Neuron (in vitro differentiated cells): ENCODE results near the gene EPB41.
"Not testable (repeated sequence)": the region's sequence is repeated elsewhere in the genome, so short reads cannot be mapped to it uniquely, and the experiment has no call there.

Experiments used
- H2AFZ ChIP-seq: one replicate; pipeline ENCODE4 v1.6.1; 2013; ENCODE audit warnings: low read depth, mild to moderate bottlenecking, inconsistent platforms, low read length, moderate library complexity
- H3K27me3 ChIP-seq: one replicate; pipeline ENCODE4 v1.6.1; 2013; ENCODE audit warnings: low read length; ENCODE audit not compliant: insufficient read depth
- H3K36me3 ChIP-seq: one replicate; pipeline ENCODE4 v1.6.1; 2013; ENCODE audit warnings: low read length; ENCODE audit not compliant: insufficient read depth
- H3K4me1 ChIP-seq: one replicate; pipeline ENCODE4 v1.6.1; 2013; ENCODE audit warnings: low read length; ENCODE audit not compliant: insufficient read depth
- H3K4me3 ChIP-seq: 2 replicates; pipeline ENCODE4 v1.5.1; 2013; ENCODE audit warnings: mild to moderate bottlenecking, low read length, moderate library complexity
- H3K9me3 ChIP-seq: one replicate; pipeline ENCODE4 v1.6.1; 2013; ENCODE audit warnings: low read length

The EPB41 gene

DNA sequence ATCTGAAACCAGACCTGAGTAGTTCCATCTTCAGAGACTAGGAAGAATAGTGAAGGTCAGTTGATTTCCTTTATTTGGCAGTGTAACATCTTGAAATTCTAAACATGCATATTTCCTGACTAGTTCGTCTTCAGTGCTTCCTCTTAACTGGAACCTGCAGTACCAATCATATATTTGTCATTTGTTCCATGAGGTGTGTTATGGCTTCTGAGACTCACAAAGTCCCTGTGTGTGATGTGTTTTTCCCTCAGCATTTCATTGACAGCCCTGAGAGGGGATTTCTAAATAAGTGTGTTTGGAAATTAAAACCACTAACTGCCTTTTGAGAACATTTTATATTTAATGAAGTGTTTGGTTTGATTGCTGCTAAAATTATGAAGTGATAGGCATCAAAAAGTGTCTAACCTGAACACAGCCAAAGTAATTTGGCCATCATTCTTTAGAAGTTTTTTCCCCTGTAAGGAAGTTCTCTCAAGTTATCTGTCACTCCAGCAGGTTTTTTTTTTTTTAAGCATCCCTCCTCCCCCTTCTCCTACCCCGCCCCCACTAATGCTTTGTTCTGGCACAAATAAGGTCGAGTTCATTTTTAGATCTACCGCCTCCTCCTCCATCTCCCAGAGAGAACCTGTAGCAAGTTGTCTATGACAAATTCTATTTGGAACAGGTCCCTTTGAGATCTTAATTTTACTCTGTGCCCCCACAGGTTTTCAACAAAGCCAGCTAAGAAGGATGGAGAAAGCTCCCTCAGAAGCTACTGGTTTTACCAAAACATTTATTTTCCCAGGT lies 148.0 kb downstream of the EPB41 start:
- H3K9me3 ChIP-seq: no peaks in the 10 kb centered on the region
- H3K4me3 ChIP-seq: no peak overlapping the region
- peaks cover 3% of the 10 kb centered on the region for H3K4me1 ChIP-seq
- H2AFZ ChIP-seq: no peak overlapping the region
- H3K27me3 ChIP-seq: no peaks in the 10 kb centered on the region
- peaks cover 25% of the 10 kb centered on the region for H3K36me3 ChIP-seq

DNA sequence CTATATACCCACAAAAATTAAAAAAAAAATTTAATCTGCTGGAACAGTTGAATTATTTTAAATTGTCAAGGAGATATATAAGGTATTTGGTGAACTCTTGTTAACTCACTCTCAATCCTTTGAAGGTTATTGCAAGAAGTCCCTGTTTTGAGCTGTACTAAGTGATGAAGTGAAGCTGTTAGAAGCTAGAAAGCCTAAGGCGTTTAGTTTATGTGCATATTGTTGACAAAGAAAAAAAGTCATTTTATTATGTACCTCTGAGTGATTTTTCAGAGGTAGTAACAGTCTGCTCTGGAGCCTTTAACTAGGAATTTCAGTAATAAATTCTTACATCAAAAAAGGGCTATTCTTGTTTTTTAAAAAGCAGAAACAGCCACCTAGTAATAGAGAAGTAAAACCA lies 149.7 kb downstream of the EPB41 start:
- H3K9me3 ChIP-seq: no peaks in the 10 kb centered on the region
- H2AFZ ChIP-seq: no peak overlapping the region
- peaks cover 35% of the 10 kb centered on the region for H3K36me3 ChIP-seq
- peaks cover 3% of the 10 kb centered on the region for H3K4me1 ChIP-seq
- no peaks in the 10 kb centered on the region for H3K27me3 ChIP-seq
- H3K4me3 ChIP-seq: no peak overlapping the region

DNA sequence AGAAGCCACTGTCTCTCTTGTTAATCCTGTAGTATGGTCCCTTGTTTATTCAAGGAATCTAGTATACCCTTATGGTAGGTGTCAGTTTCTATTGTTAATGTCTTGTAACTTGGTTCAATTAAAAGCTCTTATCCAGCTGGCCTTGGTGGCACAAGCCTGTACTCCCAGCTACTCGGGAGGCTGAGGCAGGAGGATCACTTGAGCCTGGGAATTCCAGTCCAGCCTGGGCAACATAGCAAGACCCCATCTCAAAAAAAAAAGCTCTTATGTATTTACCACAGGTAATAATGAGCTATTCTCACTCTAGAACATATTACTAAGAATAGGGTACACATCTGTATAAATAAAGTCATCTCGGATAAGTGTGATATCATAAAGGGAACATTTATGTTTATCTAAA lies 162.8 kb downstream of the EPB41 start:
- Histone ChIP-seq H3K36me3 (peaks cover 25% of the 10 kb centered on the region), H2AFZ (no peak overlapping the region), H3K9me3 (no peaks in the 10 kb centered on the region)

DNA sequence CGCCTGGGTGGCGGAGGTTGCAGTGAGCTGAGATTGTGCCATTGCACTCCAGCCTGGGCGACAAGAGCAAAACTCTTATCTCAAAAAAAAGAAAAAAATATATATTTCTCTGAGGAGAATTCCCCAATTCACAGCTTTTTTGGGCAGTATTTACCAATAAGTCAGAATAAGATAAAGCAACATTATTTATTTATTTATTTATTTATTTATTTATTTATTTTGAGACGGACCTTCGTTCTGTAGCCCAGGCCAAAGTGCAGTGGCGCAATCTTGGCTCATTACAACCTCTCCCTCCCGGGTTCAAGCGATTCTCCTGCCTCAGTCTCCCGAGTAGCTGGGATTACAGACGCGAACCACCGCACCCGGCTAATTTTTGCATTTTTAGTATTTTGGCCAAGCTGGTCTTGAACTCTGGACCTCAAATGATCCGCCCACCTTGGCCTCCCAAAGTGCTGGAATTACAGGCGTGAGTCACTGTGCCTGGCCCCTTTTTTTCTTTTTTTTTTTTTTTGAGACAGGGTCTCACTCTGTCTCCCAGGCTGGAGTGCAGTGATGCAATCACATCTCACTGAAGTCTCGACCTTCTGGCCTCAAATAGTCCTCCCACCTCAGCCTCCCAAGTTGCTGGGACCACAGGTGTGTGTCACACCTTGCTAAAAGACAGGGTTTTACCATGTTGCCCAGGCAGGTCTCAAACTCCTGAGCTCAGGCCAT lies 165.7 kb downstream of the EPB41 start:
- H3K4me3 ChIP-seq, H3K9me3 ChIP-seq, H3K4me1 ChIP-seq, H3K27me3 ChIP-seq, H2AFZ ChIP-seq: not testable (repeated sequence)
- H3K36me3 ChIP-seq: peaks cover 31% of the 10 kb centered on the region

More for the DNA sequence above, 162.8 kb downstream of the EPB41 start:
- no peaks in the 10 kb centered on the region for H3K27me3 ChIP-seq
- H3K4me3 ChIP-seq: no peak overlapping the region
- H3K4me1 ChIP-seq: no peaks in the 10 kb centered on the region

DNA sequence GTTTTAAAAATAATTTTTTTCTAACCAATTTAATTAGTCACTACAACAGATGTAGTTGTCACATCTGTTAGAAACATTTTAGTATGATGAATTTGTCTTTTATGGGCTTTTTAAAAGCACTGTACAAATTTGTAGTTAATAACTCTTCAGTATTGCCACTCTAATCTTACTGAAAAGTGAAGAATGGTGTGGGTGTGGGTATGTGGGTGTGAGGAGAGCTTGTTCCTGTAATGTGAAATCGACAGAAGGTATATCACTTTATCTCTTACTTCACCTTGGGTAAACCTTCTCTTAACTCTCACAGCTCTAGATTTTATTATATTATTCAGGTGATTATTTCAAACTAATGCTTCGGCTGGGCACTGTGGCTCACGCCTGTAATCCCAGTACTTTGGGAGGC lies 166.8 kb downstream of the EPB41 start:
- Histone ChIP-seq H3K4me1 (no peaks in the 10 kb centered on the region), H3K9me3 (no peaks in the 10 kb centered on the region), H3K4me3 (no peak overlapping the region), H3K27me3 (no peaks in the 10 kb centered on the region), H3K36me3 (peaks cover 25% of the 10 kb centered on the region), H2AFZ (no peak overlapping the region)

DNA sequence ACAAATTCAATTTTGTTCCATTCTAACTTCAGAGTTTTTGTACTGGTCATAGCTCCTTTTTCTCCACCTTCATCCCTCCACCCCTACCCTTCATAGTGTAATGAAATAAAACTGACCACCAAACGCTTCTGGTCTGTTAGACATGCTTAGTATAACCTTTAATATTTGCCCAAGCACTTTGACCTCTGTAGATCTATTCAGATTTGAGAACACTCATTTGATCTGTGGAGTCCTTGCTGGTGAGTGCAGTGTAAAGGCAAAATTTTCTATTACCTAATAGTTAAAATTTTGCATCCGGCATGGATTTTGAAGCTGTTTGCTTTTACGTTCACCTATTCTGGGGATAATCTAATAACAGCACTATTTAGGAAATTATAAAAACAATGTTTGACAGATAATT lies 168.2 kb downstream of the EPB41 start:
- Histone ChIP-seq H3K4me1 (no peaks in the 10 kb centered on the region), H3K36me3 (peaks cover 17% of the 10 kb centered on the region), H3K4me3 (no peak overlapping the region), H3K27me3 (no peaks in the 10 kb centered on the region), H2AFZ (no peak overlapping the region), H3K9me3 (no peaks in the 10 kb centered on the region)

DNA sequence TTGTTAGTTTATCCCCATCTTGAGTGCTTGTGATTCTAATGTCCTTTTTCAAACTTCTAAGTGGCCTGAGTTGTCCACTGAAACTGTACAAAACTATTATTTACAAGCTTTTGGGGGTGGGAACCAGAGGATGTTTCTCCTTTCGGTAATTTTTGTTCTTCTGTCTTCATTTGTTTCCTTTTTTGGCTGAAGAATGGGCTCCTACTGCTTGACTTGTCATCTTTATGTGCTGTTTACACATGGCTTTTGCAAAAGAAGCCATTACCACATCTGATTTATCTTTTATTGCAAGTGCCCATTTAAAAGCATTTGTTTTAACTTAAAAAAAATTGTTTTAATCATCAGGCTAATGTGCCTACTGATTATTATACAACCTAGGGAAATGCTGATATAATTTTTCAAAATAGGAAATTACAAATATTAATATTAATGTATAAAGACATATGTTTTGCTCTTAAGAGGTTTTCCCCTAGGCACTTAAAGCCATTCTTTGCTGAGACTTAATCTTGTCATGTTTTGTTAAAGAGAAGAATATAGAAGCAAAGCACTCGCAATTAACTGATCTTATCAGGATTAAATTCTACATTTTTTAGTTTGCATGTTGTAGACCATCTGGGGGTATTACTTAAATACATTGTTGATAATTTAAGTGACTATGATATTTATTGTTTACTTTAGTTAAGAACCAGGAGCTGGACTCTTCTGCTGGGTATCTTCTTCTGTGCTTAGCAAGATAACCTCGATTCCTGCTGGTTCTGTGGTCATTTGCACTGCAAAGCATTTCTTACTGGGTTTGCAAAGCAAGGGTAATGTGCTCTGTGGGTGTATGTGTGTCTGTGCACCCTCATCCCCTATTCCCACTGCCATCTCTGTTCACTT lies 169.2 kb downstream of the EPB41 start:
- Histone ChIP-seq H3K4me1 (no peaks in the 10 kb centered on the region), H3K9me3 (no peaks in the 10 kb centered on the region), H3K36me3 (peaks cover 15% of the 10 kb centered on the region), H2AFZ (no peak overlapping the region), H3K27me3 (no peaks in the 10 kb centered on the region), H3K4me3 (no peak overlapping the region)

DNA sequence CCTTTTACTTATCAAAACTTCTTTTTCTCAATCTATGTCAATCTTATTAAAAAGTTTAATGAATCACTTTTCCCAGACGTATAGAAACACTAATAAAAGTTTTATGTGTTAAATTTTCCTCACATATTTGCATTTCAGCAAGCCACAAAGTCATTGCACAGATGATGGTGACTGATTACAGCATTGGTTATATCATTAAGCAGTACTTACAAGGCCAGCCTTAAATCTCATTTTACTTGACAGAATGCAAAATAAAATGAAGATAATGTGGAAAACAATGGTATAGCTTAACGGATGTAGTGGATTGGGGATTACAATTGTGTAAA lies 169.8 kb downstream of the EPB41 start:
- no peaks in the 10 kb centered on the region for H3K27me3 ChIP-seq
- no peaks in the 10 kb centered on the region for H3K4me1 ChIP-seq
- H3K36me3 ChIP-seq: peaks cover 17% of the 10 kb centered on the region
- no peaks in the 10 kb centered on the region for H3K9me3 ChIP-seq
- no peak overlapping the region for H3K4me3 ChIP-seq
- H2AFZ ChIP-seq: no peak overlapping the region

DNA sequence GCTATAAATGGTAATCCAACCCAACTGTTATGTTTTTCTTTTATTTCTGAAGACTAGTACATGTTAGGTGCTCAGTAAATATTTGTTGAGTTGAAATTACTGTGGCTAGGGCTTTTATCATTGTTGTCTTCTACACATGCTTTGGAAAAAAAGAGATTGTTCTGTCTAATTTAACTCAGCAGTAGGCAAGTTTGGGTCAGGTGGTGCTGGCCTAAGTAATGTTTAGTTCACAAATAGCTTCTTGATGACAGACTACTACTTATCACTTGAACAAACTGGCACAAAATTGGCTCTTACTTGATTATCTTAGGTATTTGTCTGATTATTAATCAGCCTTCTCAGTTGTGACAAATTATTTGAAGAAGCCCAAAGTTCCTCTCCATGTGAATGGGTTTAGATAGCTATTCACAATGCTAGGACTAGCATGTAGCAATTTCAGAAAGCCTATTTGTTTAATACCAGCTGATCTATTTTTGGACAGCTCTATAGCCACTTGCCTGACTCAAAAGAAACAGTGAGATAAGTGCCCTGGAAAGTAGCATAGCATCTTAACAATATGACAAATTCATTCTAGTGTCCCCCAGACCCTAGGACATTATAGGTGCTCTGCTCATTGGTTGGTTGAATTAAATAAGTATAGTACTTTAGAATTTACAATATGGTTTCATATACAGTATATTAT lies 176.7 kb downstream of the EPB41 start:
- H3K4me3 ChIP-seq: no peak overlapping the region
- no peak overlapping the region for H2AFZ ChIP-seq
- H3K9me3 ChIP-seq: no peaks in the 10 kb centered on the region
- peaks cover 29% of the 10 kb centered on the region for H3K36me3 ChIP-seq
- no peaks in the 10 kb centered on the region for H3K27me3 ChIP-seq
- H3K4me1 ChIP-seq: no peaks in the 10 kb centered on the region

DNA sequence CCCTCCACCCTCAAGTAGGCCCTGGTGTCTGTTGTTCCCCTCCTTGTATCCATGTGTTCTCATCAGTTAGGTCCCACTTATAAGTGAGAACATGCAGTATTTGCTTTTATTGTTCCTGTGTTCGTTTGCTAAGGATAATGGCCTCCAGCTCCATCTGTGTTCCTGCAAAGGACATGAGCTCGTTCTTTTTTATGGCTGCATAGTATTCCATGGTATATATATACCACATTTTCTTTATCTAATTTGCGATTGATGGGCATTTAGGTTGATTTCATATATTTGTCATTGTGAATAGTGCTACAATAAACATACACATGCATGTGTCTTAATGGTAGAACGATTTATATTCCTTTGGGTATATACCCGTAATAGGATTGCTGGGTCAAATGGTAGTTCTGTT lies 178.3 kb downstream of the EPB41 start:
- H3K4me1 ChIP-seq, H3K4me3 ChIP-seq, H3K27me3 ChIP-seq, H3K9me3 ChIP-seq, H2AFZ ChIP-seq: not testable (repeated sequence)
- H3K36me3 ChIP-seq: peaks cover 37% of the 10 kb centered on the region

DNA sequence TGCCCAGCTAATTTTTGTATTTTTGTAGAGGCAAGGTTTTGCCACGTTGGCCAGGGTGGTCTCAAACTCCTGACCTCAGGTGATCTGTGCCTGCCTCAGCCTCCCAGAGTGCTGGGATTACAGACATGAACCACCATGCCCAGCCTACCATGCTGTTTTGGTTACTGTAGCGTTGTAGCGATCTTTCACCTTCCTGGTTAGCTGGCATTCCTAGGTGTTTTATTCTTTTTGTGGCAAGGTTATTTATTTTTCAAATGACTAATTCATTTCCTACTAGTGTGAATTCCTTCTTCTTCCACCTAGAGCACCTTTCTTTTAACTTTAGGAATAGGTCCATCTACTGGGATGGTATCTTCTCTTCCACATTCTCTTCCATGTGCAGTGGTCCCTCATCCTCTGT lies 180.1 kb downstream of the EPB41 start:
- no peak overlapping the region for H2AFZ ChIP-seq
- H3K27me3 ChIP-seq: no peaks in the 10 kb centered on the region
- H3K4me3 ChIP-seq: no peak overlapping the region
- H3K9me3 ChIP-seq: no peaks in the 10 kb centered on the region
- no peaks in the 10 kb centered on the region for H3K4me1 ChIP-seq
- H3K36me3 ChIP-seq: peaks cover 42% of the 10 kb centered on the region

DNA sequence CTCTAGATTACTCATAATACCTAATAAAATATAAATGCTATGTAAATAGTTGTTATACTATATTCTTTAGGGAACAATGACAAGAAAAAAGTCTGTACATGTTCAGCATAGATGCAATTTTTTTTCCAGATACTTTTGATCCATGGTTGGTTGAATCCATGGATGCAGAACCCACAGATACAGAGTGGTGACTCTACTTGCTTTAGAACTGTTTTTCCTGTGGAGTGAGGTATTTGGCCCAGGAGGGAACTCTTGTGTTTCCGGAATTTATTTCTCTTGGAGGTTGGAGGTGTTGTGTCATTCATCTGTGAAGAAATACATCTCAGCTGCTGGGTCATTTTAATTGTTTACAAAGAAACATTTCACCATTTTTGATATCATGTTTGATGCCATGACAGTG lies 180.6 kb downstream of the EPB41 start:
- H3K4me1 ChIP-seq: no peaks in the 10 kb centered on the region
- H3K36me3 ChIP-seq: peaks cover 43% of the 10 kb centered on the region
- no peaks in the 10 kb centered on the region for H3K9me3 ChIP-seq
- no peaks in the 10 kb centered on the region for H3K27me3 ChIP-seq
- H3K4me3 ChIP-seq: no peak overlapping the region
- H2AFZ ChIP-seq: no peak overlapping the region
